Measurements from ENCODE around the gene AGTPBP1.

GRCh38 chr9:85667374-85667773 lies 74.4 kb downstream of the AGTPBP1 start:
- no peak for TF ChIP-seq EP300 (IDR thresholded peaks at IDR 0.05; ENCODE audit: borderline replicate concordance in 1 of 2, low read depth in 2 of 2, low read length in 2 of 2)
- no peak for TF ChIP-seq TBP (IDR thresholded peaks at IDR 0.05; ENCODE audit: low read depth, low read length)
- TF ChIP-seq CTCF (IDR thresholded peaks at IDR 0.05; ENCODE audit: control extremely low read depth in 1 of 3, insufficient read depth in 1 of 3, low read depth in 1 of 3, low read length in 3 of 3): no peak
- TF ChIP-seq EZH2 (IDR thresholded peaks at IDR 0.05; ENCODE audit: low read depth, low read length, severe bottlenecking): no peak
- TF ChIP-seq E2F6 (IDR thresholded peaks at IDR 0.05): no peak
- TF ChIP-seq POLR2A (IDR thresholded peaks at IDR 0.05; ENCODE audit: control extremely low read depth in 1 of 2, low read depth in 2 of 2, low read length in 2 of 2): no peak
- TF ChIP-seq ATF2 (IDR thresholded peaks at IDR 0.05; ENCODE audit: low read length): no peak
- TF ChIP-seq GTF2F1 (IDR thresholded peaks at IDR 0.05; ENCODE audit: borderline replicate concordance, low read depth, low read length): no peak
- no peak for TF ChIP-seq SIN3A (conservative IDR thresholded peaks at IDR 0.05 in 1 of 2, IDR thresholded peaks at IDR 0.05 in 1 of 2; ENCODE audit: low read depth in 1 of 2, low read length in 2 of 2)
- TF ChIP-seq TAF7 (optimal IDR thresholded peaks at IDR 0.05; ENCODE audit: borderline replicate concordance, low read depth, low read length): no peak
- TF ChIP-seq NRF1 (IDR thresholded peaks at IDR 0.05; ENCODE audit: low read depth, low read length): no peak

Measured in H1 (cell line).